Ovary (tissue), 9 donors: Measurements from ENCODE around the gene ADCK1. TPM values are rescaled to one million over a fixed set of nuclear protein-coding genes. Genes with fewer than 3 reads are reported as not detected.

Source experiments
- DNase-seq, 5 donors: peaks; one replicate each; pipeline ENCODE4 v3.0.0-alpha.2; 2019 to 2020
- H3K27ac ChIP-seq, 2 donors: fragments of 200-600 bp; one replicate each; pipeline versions ENCODE4 v1.5.1 to v1.8.0; 2019 to 2022
- H3K27me3 ChIP-seq: fragments of 200-600 bp; one replicate; pipeline ENCODE4 v1.8.0; 2022
- H3K36me3 ChIP-seq: fragments of 200-600 bp; sonication (generic); one replicate; pipeline ENCODE4 v1.5.1; 2019
- H3K4me1 ChIP-seq: one replicate; pipeline ENCODE4 v1.8.1; 2013; ENCODE audit warnings: mild to moderate bottlenecking, moderate library complexity; ENCODE audit not compliant: insufficient read depth
- H3K4me3 ChIP-seq: fragments of 200-600 bp; sonication (generic); one replicate; pipeline ENCODE4 v1.5.1; 2017
- H3K9me3 ChIP-seq, 2 donors: fragments of 200-600 bp in 1 of 2; sonication (generic) in 1 of 2; one replicate each; pipeline versions ENCODE4 v1.5.1 to v1.8.1; 2013 to 2019; ENCODE audit warnings: mild to moderate bottlenecking in 1 of 2, moderate library complexity in 1 of 2
- CTCF ChIP-seq, 3 donors: fragments of 450-650 bp in 2 of 3; fragments of 200-600 bp in 1 of 3; IDR thresholded peaks; one replicate each; pipeline versions ENCODE4 v1.5.1 to v1.8.0; 2016 to 2022; ENCODE audit warnings: antibody characterized with exemption in 3 of 3, mild to moderate bottlenecking in 1 of 3
- EP300 ChIP-seq: sonication (generic); formaldehyde crosslinking; IDR thresholded peaks from one replicate; pipeline ENCODE4 v1.6.1; 2017; ENCODE audit warnings: antibody characterized with exemption
- POLR2A ChIP-seq: fragments of 450-650 bp; IDR thresholded peaks from one replicate; pipeline ENCODE4 v1.6.1; 2017; ENCODE audit warnings: antibody characterized with exemption, mild to moderate bottlenecking, moderate library complexity
- WGBS, 3 donors: extraction: QIAGEN DNeasy Blood & Tissue Kit in 1 of 3; methylation state at CpG; one replicate each; pipeline versions ENCODE4 v1.1.5 to v1.1.7; 2013 to 2017; 5-methylcytosine and 5-hydroxymethylcytosine counted together
- intact Hi-C, 4 donors: fragments of 100-400 bp; cut with DNase I; formaldehyde crosslinking; loops; one replicate each; pipeline versions ENCODE4 v1.11.0 to v1.15.1; 2022 to 2023
- polyA plus RNA-seq, 2 donors: library from polyadenylated mRNA; stranded (reverse); fragments of 200-250 nt in 1 of 2; fragments of 350-450 nt in 1 of 2; fragmentation: Illumina TruSeq in 1 of 2; extraction: RNeasy Lipid Tissue Mini Kit (QIAGEN cat#74804) in 1 of 2; gene quantifications; one replicate each; pipeline ENCODE4 v1.2.3, GENCODE V29; 2013 to 2014
- total RNA-seq, 7 donors: library from RNA; depleted of rRNA in 2 of 7; stranded (reverse); fragments of >200 nt in 2 of 7; fragmentation: NEBNext Ultra II Directional in 3 of 7; extraction: Animal tissue kit (Norgen Biotek cat#: 25700) in 3 of 7; gene quantifications; one replicate each; pipeline versions ENCODE4 v1.1.0 to v1.2.4, GENCODE V29; 2016 to 2023
- donor health status: DM: no; HTN: no; CAD: no; lungs with moderate emphysema.
- donor health status: DM: no; HTN: no; CAD: no.
- donor health status: Bipolar disorder and iron deficiency.
- donor health status: DM: yes; HTN: yes; CAD: no.
- donor health status: DM: no; HTN: no; CAD: no.
- donor health status: DM: yes; HTN: yes; CAD: no.

The ADCK1 gene
- total and polyA plus RNA-seq, 9 donors = 1.7 to 7.9 (median 6.8) TPM

GRCh38 chr14:77918448-77918847 is 118.5 kb downstream of the ADCK1 start:
- Histone ChIP-seq H3K27me3 (no peaks in the 10 kb centered on the region), H3K27ac (no peak overlapping the region), H3K36me3 (no peaks in the 10 kb centered on the region), H3K4me1 (no peaks in the 10 kb centered on the region), H3K4me3 (no peak overlapping the region), H3K9me3 (no peaks in the 10 kb centered on the region)
- intact Hi-C loops = no loop called here
- DNase-seq = no peak
- TF ChIP-seq CTCF (IDR thresholded peaks at IDR 0.05) (no peak), EP300 (no peak), POLR2A (no peak)
- 72 to 90% (median 80%) methylated on average over 2 of the region's 2 CpGs for WGBS, 3 donors

- Histone ChIP-seq H3K36me3 (no peaks in the 10 kb centered on the region), H3K4me1 (no peaks in the 10 kb centered on the region), H3K4me3 (no peak overlapping the region), H3K27me3 (no peaks in the 10 kb centered on the region), H3K9me3 (no peaks in the 10 kb centered on the region), H3K27ac (no peak overlapping the region)
- TF ChIP-seq EP300 (no peak), POLR2A (no peak), CTCF (IDR thresholded peaks at IDR 0.05) (no peak)
- DNase-seq = no peak
- intact Hi-C loops = no loop called here
- WGBS, 3 donors = 94 to 97% (median 96%) methylated on average over 5 of the region's 5 CpGs
Measured at GRCh38 chr14:77920312-77920711, 120.4 kb downstream of the ADCK1 start.

GRCh38 chr14:77921818-77922217 is 121.9 kb downstream of the ADCK1 start:
- H3K9me3 ChIP-seq = no peaks in the 10 kb centered on the region
- no peak overlapping the region for H3K27ac ChIP-seq
- no peaks in the 10 kb centered on the region for H3K4me1 ChIP-seq
- H3K36me3 ChIP-seq = no peaks in the 10 kb centered on the region
- no peak overlapping the region for H3K4me3 ChIP-seq
- TF ChIP-seq POLR2A (no peak), CTCF (IDR thresholded peaks at IDR 0.05) (no peak), EP300 (no peak)
- WGBS, 3 donors = 91 to 100% (median 93%) methylated on average over 2 of the region's 2 CpGs
- H3K27me3 ChIP-seq = no peaks in the 10 kb centered on the region
- no peak for DNase-seq
- intact Hi-C loops = no loop called here

GRCh38 chr14:77923131-77923936 is 123.4 kb downstream of the ADCK1 start:
- intact Hi-C loops = no loop called here
- no peaks in the 10 kb centered on the region for H3K36me3 ChIP-seq
- no peaks in the 10 kb centered on the region for H3K27me3 ChIP-seq
- no peak for DNase-seq
- no peaks in the 10 kb centered on the region for H3K4me1 ChIP-seq
- TF ChIP-seq POLR2A = no peak
- TF ChIP-seq EP300 = no peak
- no peak for TF ChIP-seq CTCF (IDR thresholded peaks at IDR 0.05)
- no peak overlapping the region for H3K4me3 ChIP-seq
- WGBS, 3 donors = 54 to 61% (median 58%) methylated on average over 11 of the region's 11 CpGs
- no peak overlapping the region for H3K27ac ChIP-seq
- H3K9me3 ChIP-seq = no peaks in the 10 kb centered on the region
